WTC11 (cell line): ENCODE data around the gene PLPP3. TPM values are rescaled to one million over a fixed set of nuclear protein-coding genes. Genes with fewer than 3 reads are reported as not detected.
A peak's percentile ranks its signal among the peaks of the same experiment; 100 is the strongest.

Source experiments
- ATAC-seq: fragments of 200-7000 bp; cut with Tn5 transposase; 2 replicates; pipeline ENCODE4 v1.10.0; 2021; ENCODE audit warnings: mild to moderate bottlenecking, moderate library complexity
- CTCF ChIA-PET: fragments of 300-600 bp; sonication (Branson Sonifier 250); formaldehyde crosslinking; loops from one replicate; lab custom pipeline; 2021; ENCODE audit warnings: antibody characterized with exemption; lab: Charles Lee
- POLR2A ChIA-PET: fragments of 350-600 bp; sonication (Branson Sonifier 250); formaldehyde crosslinking; loops from one replicate; lab custom pipeline; 2021; ENCODE audit warnings: antibody characterized with exemption; lab: Charles Lee
- DNase-seq: peaks from one replicate; pipeline ENCODE4 v3.0.0; 2021; ENCODE audit warnings: low spot score
- H3K27ac Mint-ChIP-seq: 2 replicates; pipeline ENCODE4 v1.8.0; 2021; ENCODE audit warnings: mixed read lengths
- H3K27me3 Mint-ChIP-seq: 2 replicates; pipeline ENCODE4 v1.8.0; 2021; ENCODE audit warnings: low read depth, mild to moderate bottlenecking, moderate library complexity, mixed read lengths
- H3K36me3 Mint-ChIP-seq: 2 replicates; pipeline ENCODE4 v1.8.0; 2021; ENCODE audit warnings: mixed read lengths
- H3K4me1 Mint-ChIP-seq: 2 replicates; pipeline ENCODE4 v1.8.0; 2022; ENCODE audit warnings: mixed read lengths
- H3K4me3 Mint-ChIP-seq: 2 replicates; pipeline ENCODE4 v1.8.0; 2021; ENCODE audit warnings: mild to moderate bottlenecking, moderate library complexity, mixed read lengths
- H3K9me3 Mint-ChIP-seq: 2 replicates; pipeline ENCODE4 v1.8.0; 2021; ENCODE audit warnings: mixed read lengths
- ATF6 ChIP-seq: sonication (generic); formaldehyde crosslinking; IDR thresholded peaks from 2 replicates; pipeline ENCODE4 v1.8.1; 2023; ENCODE audit warnings: mild to moderate bottlenecking, missing genetic modification reagents
- CREB1 ChIP-seq: sonication (generic); formaldehyde crosslinking; IDR thresholded peaks from 2 replicates; pipeline ENCODE4 v1.8.0; 2023; ENCODE audit warnings: mild to moderate bottlenecking, missing genetic modification reagents
- CREM ChIP-seq: sonication (generic); formaldehyde crosslinking; IDR thresholded peaks from 2 replicates; pipeline ENCODE4 v1.8.1; 2022; ENCODE audit warnings: mild to moderate bottlenecking, missing genetic modification reagents, moderate library complexity
- NR1H2 ChIP-seq: sonication (generic); formaldehyde crosslinking; IDR thresholded peaks from 2 replicates; pipeline ENCODE4 v1.9.0; 2021; ENCODE audit warnings: mild to moderate bottlenecking, moderate library complexity, missing genetic modification reagents
- NR2C2 ChIP-seq: sonication (generic); formaldehyde crosslinking; IDR thresholded peaks from 2 replicates; pipeline ENCODE4 v1.8.0; 2022; ENCODE audit warnings: mild to moderate bottlenecking, missing genetic modification reagents
- RELA ChIP-seq: sonication (generic); formaldehyde crosslinking; IDR thresholded peaks from 2 replicates; pipeline ENCODE4 v1.8.1; 2022; ENCODE audit warnings: missing genetic modification reagents, mild to moderate bottlenecking, borderline replicate concordance
- RORB ChIP-seq: fragments of 250-450 bp; sonication (Bioruptor Pico); IDR thresholded peaks from 2 replicates; pipeline ENCODE4 v1.9.0; 2021; ENCODE audit warnings: mild to moderate bottlenecking
- SMAD4 ChIP-seq: sonication (generic); formaldehyde crosslinking; IDR thresholded peaks from 2 replicates; pipeline ENCODE4 v1.8.0; 2022; ENCODE audit warnings: mild to moderate bottlenecking, missing genetic modification reagents
- SOX15 ChIP-seq: fragments of 250-450 bp; sonication (Bioruptor Pico); IDR thresholded peaks from 2 replicates; pipeline ENCODE4 v1.9.0; 2021; ENCODE audit warnings: mild to moderate bottlenecking
- SP1 ChIP-seq: sonication (generic); formaldehyde crosslinking; conservative IDR thresholded peaks from 2 replicates; pipeline ENCODE4 v1.8.1; 2022; ENCODE audit warnings: missing genetic modification reagents
- STAT6 ChIP-seq: sonication (generic); formaldehyde crosslinking; conservative IDR thresholded peaks from 2 replicates; pipeline ENCODE4 v1.8.1; 2023; ENCODE audit warnings: mild to moderate bottlenecking, low read depth, missing genetic modification reagents, moderate library complexity
- USF1 ChIP-seq: sonication (generic); formaldehyde crosslinking; IDR thresholded peaks from 2 replicates; pipeline ENCODE4 v1.8.0; 2022; ENCODE audit warnings: mild to moderate bottlenecking, missing genetic modification reagents
- ZNF232 ChIP-seq: sonication (generic); formaldehyde crosslinking; IDR thresholded peaks from 2 replicates; pipeline ENCODE4 v1.8.0; 2022; ENCODE audit warnings: mild to moderate bottlenecking, missing genetic modification reagents
- ZNF263 ChIP-seq: sonication (generic); formaldehyde crosslinking; IDR thresholded peaks from 2 replicates; pipeline ENCODE4 v1.8.1; 2022; ENCODE audit warnings: low read depth, mild to moderate bottlenecking, moderate library complexity, missing genetic modification reagents
- ZNF317 ChIP-seq: sonication (generic); formaldehyde crosslinking; IDR thresholded peaks from 2 replicates; pipeline ENCODE4 v1.8.1; 2023; ENCODE audit warnings: low read depth, mild to moderate bottlenecking, moderate library complexity, missing genetic modification reagents, borderline replicate concordance
- ZNF532 ChIP-seq: fragments of 250-450 bp; sonication (Bioruptor Pico); IDR thresholded peaks from 2 replicates; pipeline ENCODE4 v1.9.0; 2021; ENCODE audit warnings: mild to moderate bottlenecking, borderline replicate concordance
- total RNA-seq: library from RNA; stranded (reverse); gene quantifications from 3 replicates; pipeline ENCODE4 v1.2.3, GENCODE V29; 2021
- TF ChIP-seq, protein P1 (sequence below): fragments of 250-450 bp; sonication (Bioruptor Pico); IDR thresholded peaks from 2 replicates; pipeline ENCODE4 v1.9.0; 2021; ENCODE audit warnings: moderate library complexity, mild to moderate bottlenecking, inconsistent platforms, borderline replicate concordance
- TF ChIP-seq, protein P2 (sequence below): sonication (generic); formaldehyde crosslinking; IDR thresholded peaks from 2 replicates; pipeline ENCODE4 v1.8.0; 2022; ENCODE audit warnings: mild to moderate bottlenecking, missing genetic modification reagents

PLPP3 gene
- total RNA-seq, 1 experiment from 2014 or later: 31.0 TPM

GRCh38 chr1:56501426-56501825 is 77.9 kb downstream of the PLPP3 start (continued):
- TF ChIP-seq SOX15 (no peak), ZNF263 (CRISPR knock-in tag) (no peak), RORB (CRISPR knock-in tag) (no peak)

DNA sequence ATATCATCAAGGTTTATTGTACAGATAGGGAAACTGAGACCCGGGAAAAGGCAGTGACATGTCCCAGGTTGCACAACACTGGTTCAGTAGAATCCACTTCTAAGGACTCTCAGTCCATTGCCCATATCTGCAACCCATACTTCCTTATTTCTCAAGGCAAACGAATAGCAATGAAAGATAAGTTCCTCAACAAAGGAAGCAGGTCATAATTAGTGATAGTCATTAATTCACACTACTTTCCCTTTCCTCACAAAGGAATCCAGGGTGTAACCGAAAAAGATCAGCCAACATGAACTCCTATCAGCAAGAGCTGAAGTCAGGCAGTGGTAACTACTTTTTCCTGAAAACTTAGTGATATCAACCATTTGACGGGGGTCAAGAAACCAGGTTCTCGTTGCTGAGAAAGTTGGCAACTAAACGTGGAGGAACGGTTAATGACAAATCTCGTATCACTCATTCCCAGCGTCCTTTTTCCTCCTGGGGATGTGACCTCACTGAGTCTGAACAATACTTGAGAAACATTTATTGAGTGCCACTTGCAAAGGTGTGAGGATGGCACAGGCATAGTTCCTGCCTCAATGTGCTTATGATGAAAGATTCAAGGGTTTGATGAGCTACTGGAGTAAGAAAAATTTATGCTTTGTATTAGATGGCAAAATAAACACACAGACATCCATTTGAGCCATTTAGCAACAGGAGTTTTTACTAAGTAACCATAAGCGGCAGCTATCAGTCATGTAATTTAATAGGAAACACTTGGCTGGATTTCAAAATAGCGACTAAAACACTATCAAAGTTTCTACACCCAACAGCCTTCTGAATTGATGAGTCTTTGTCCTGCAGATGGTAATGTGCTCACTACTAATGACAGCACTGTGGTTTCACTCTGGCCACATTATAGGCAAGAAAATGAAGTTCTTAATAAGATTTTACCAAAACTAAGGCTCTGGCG is 82.3 kb downstream of the PLPP3 start:
- Mint-ChIP-seq H3K4me3 (no peak overlapping the region), H3K9me3 (no peaks in the 10 kb centered on the region), H3K27ac (no peak overlapping the region), H3K36me3 (peaks cover 57% of the 10 kb centered on the region), H3K4me1 (peaks cover 37% of the 10 kb centered on the region), H3K27me3 (no peaks in the 10 kb centered on the region)
- CTCF ChIA-PET: interaction anchor here (1.0 kb wide), 1 partner anchor 82 kb away, joined by 3 read pairs; the partner anchor contains the start of gene PLPP3
- no peak for TF ChIP-seq NR1H2
- no peak for TF ChIP-seq NR2C2 (CRISPR knock-in tag)
- no peak for TF ChIP-seq ATF6 (CRISPR knock-in tag)
- TF ChIP-seq ZNF317 (CRISPR knock-in tag): no peak
- ATAC-seq (no peak), DNase-seq (no peak)
- POLR2A ChIA-PET: no interaction called here

DNA sequence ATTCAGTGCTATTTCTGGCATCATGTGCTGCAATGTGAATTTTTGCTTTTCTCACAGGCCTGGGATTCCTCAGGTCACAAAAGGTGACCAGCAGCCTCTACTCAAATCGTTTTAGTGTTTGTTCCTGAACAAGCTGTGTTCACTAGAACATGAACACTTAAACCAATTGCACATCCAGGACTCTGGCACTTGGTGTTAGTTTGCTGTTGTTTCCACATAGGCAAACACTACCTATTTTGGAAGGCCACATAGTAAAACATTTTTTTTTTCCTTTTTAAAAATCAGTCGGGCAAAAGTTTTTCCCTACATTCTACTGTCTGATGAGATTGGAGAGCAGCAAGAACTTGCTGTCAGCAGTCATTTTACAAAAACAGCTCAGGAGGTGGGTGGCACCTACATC is 83.2 kb downstream of the PLPP3 start:
- peaks cover 57% of the 10 kb centered on the region for H3K36me3 Mint-ChIP-seq
- peak overlapping the region; percentile 18; the same call in 1 of the 2 replicates for H3K27ac Mint-ChIP-seq
- no peaks in the 10 kb centered on the region for H3K9me3 Mint-ChIP-seq
- TF ChIP-seq SMAD4 (CRISPR knock-in tag) (no peak), RORB (CRISPR knock-in tag) (no peak), USF1 (CRISPR knock-in tag) (no peak), STAT6 (no peak)
- TF ChIP-seq, protein P1, sequence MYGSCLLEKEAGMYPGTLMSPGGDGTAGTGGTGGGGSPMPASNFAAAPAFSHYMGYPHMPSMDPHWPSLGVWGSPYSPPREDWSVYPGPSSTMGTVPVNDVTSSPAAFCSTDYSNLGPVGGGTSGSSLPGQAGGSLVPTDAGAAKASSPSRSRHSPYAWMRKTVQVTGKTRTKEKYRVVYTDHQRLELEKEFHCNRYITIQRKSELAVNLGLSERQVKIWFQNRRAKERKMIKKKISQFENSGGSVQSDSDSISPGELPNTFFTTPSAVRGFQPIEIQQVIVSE: no peak
- POLR2A ChIA-PET: no interaction called here
- CTCF ChIA-PET: no interaction called here
- H3K4me1 Mint-ChIP-seq: peaks cover 44% of the 10 kb centered on the region
- ATAC-seq (no peak), DNase-seq (no peak)
- no peak overlapping the region for H3K4me3 Mint-ChIP-seq
- no peaks in the 10 kb centered on the region for H3K27me3 Mint-ChIP-seq

DNA sequence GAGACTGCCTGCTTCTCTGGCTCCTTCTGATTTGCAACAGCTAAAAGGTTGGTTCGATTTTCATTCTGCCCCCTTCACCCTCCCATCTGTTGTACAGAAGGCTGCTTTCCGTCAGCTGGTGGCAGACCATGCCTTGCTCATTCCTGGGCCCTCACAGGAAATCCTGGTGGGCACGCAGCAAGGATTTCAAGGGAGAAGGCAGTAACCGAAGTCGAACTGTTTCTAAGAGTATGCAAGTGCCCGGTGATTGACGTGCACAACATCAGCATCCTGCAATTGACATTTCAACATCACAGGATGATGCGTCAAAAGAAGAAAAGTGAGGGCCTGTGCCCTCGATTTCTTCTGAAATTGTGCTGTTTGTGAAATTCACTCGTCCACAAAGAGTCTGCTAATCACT is 83.8 kb downstream of the PLPP3 start:
- ChIA-PET POLR2A (no interaction called here), CTCF (no interaction called here)
- DNase-seq (no peak), ATAC-seq (no peak)
- H3K4me3 Mint-ChIP-seq: no peak overlapping the region
- no peaks in the 10 kb centered on the region for H3K9me3 Mint-ChIP-seq
- peaks cover 47% of the 10 kb centered on the region for H3K4me1 Mint-ChIP-seq
- H3K27ac Mint-ChIP-seq: no peak overlapping the region
- H3K27me3 Mint-ChIP-seq: no peaks in the 10 kb centered on the region
- peaks cover 52% of the 10 kb centered on the region for H3K36me3 Mint-ChIP-seq
- TF ChIP-seq CREB1 (CRISPR knock-in tag): no peak
- no peak for TF ChIP-seq SMAD4 (CRISPR knock-in tag)
- TF ChIP-seq ZNF532 (CRISPR knock-in tag): no peak
- TF ChIP-seq, protein P2, sequence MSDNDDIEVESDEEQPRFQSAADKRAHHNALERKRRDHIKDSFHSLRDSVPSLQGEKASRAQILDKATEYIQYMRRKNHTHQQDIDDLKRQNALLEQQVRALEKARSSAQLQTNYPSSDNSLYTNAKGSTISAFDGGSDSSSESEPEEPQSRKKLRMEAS (CRISPR knock-in tag): no peak
- TF ChIP-seq SP1 (CRISPR knock-in tag): no peak
- TF ChIP-seq CREM (CRISPR knock-in tag): no peak
- no peak for TF ChIP-seq ZNF232
- TF ChIP-seq RELA (CRISPR knock-in tag): no peak
